Measurements from ENCODE around the gene UBE3B. TPM values are rescaled to one million over a fixed set of nuclear protein-coding genes. Genes with fewer than 3 reads are reported as not detected.

The UBE3B gene
- total RNA-seq, 1 experiment from 2014 or later, result 29.3 TPM

- TF ChIP-seq, protein P1, sequence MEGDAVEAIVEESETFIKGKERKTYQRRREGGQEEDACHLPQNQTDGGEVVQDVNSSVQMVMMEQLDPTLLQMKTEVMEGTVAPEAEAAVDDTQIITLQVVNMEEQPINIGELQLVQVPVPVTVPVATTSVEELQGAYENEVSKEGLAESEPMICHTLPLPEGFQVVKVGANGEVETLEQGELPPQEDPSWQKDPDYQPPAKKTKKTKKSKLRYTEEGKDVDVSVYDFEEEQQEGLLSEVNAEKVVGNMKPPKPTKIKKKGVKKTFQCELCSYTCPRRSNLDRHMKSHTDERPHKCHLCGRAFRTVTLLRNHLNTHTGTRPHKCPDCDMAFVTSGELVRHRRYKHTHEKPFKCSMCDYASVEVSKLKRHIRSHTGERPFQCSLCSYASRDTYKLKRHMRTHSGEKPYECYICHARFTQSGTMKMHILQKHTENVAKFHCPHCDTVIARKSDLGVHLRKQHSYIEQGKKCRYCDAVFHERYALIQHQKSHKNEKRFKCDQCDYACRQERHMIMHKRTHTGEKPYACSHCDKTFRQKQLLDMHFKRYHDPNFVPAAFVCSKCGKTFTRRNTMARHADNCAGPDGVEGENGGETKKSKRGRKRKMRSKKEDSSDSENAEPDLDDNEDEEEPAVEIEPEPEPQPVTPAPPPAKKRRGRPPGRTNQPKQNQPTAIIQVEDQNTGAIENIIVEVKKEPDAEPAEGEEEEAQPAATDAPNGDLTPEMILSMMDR (IDR thresholded peaks at IDR 0.05), result no peak
Measured at GRCh38 chr12:109493938-109494337, 16.5 kb downstream of the UBE3B start (continued).

DNA sequence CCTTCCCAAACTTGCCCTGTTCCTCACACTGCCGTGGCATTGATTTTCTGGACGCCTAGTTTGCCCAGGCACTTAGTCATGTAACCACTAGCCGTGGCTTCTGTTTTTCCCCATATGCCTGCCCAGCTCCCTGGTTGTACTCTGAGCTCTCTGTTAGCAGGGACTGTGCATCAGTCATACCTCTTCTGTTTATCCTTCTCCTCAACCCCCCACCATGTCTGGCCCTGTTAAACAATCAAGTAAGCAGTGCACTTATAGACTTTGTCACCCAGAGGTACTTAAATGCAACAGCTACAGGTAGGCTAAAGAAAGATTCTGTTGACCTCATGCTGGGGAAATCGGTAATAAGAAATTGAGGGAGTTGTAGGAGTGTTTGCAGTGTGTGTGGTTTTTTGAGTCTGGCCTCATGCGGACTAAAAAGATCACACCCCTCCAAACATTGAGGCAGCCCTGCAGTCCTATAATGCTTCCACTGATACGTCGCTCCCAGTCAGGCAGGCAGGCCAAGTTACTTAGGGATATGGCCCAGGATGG is 17.0 kb downstream of the UBE3B start:
- H3K36me3 Mint-ChIP-seq, result peaks cover 69% of the 10 kb centered on the region
- no peak for TF ChIP-seq FOXP1 (CRISPR knock-in tag; IDR thresholded peaks at IDR 0.05; ENCODE audit: borderline replicate concordance)
- no peak for TF ChIP-seq NFYB (CRISPR knock-in tag; conservative IDR thresholded peaks at IDR 0.05; ENCODE audit: low read depth)
- no peak for TF ChIP-seq RELA (CRISPR knock-in tag; IDR thresholded peaks at IDR 0.05; ENCODE audit: borderline replicate concordance)
- TF ChIP-seq NFATC4 (CRISPR knock-in tag; IDR thresholded peaks at IDR 0.05), result no peak
- no peak for TF ChIP-seq SOX15 (CRISPR knock-in tag; IDR thresholded peaks at IDR 0.05)
- no peak for TF ChIP-seq AFF4 (CRISPR knock-in tag; IDR thresholded peaks at IDR 0.05; ENCODE audit: borderline replicate concordance)
- TF ChIP-seq, protein P2, sequence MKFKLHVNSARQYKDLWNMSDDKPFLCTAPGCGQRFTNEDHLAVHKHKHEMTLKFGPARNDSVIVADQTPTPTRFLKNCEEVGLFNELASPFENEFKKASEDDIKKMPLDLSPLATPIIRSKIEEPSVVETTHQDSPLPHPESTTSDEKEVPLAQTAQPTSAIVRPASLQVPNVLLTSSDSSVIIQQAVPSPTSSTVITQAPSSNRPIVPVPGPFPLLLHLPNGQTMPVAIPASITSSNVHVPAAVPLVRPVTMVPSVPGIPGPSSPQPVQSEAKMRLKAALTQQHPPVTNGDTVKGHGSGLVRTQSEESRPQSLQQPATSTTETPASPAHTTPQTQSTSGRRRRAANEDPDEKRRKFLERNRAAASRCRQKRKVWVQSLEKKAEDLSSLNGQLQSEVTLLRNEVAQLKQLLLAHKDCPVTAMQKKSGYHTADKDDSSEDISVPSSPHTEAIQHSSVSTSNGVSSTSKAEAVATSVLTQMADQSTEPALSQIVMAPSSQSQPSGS (CRISPR knock-in tag; IDR thresholded peaks at IDR 0.05; ENCODE audit: borderline replicate concordance, low read depth), result no peak
- TF ChIP-seq, protein P1 (IDR thresholded peaks at IDR 0.05), result no peak
- TF ChIP-seq, protein P3, sequence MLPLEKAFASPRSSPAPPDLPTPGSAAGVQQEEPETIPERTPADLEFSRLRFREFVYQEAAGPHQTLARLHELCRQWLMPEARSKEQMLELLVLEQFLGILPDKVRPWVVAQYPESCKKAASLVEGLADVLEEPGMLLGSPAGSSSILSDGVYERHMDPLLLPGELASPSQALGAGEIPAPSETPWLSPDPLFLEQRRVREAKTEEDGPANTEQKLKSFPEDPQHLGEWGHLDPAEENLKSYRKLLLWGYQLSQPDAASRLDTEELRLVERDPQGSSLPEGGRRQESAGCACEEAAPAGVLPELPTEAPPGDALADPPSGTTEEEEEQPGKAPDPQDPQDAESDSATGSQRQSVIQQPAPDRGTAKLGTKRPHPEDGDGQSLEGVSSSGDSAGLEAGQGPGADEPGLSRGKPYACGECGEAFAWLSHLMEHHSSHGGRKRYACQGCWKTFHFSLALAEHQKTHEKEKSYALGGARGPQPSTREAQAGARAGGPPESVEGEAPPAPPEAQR (CRISPR knock-in tag; IDR thresholded peaks at IDR 0.05), result no peak
- TF ChIP-seq, protein P4, sequence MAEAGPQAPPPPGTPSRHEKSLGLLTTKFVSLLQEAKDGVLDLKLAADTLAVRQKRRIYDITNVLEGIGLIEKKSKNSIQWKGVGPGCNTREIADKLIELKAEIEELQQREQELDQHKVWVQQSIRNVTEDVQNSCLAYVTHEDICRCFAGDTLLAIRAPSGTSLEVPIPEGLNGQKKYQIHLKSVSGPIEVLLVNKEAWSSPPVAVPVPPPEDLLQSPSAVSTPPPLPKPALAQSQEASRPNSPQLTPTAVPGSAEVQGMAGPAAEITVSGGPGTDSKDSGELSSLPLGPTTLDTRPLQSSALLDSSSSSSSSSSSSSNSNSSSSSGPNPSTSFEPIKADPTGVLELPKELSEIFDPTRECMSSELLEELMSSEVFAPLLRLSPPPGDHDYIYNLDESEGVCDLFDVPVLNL (CRISPR knock-in tag; IDR thresholded peaks at IDR 0.05; ENCODE audit: borderline replicate concordance, low read depth), result no peak
- TF ChIP-seq ZNF532 (CRISPR knock-in tag; IDR thresholded peaks at IDR 0.05; ENCODE audit: borderline replicate concordance), result no peak
- no peak for TF ChIP-seq ZNF396 (CRISPR knock-in tag; IDR thresholded peaks at IDR 0.05; ENCODE audit: borderline replicate concordance)
- no peak for TF ChIP-seq PREB (CRISPR knock-in tag; IDR thresholded peaks at IDR 0.05; ENCODE audit: borderline replicate concordance)
- TF ChIP-seq CBFB (CRISPR knock-in tag; IDR thresholded peaks at IDR 0.05; ENCODE audit: low read depth), result no peak
- TF ChIP-seq ZBTB43 (CRISPR knock-in tag; IDR thresholded peaks at IDR 0.05), result no peak

More for the DNA sequence above, 17.0 kb downstream of the UBE3B start:
- ChIA-PET CTCF (no interaction called here), POLR2A (no interaction called here)
- Mint-ChIP-seq H3K4me1 (no peaks in the 10 kb centered on the region), H3K27me3 (ENCODE audit: low read depth) (no peaks in the 10 kb centered on the region), H3K9me3 (peaks cover 26% of the 10 kb centered on the region), H3K4me3 (no peak overlapping the region), H3K27ac (no peak overlapping the region)
- no peak for DNase-seq (ENCODE audit: low spot score)
- ATAC-seq, result no peak
